ENCODE results near the gene TBC1D2B. TPM values are rescaled to one million over a fixed set of nuclear protein-coding genes. Genes with fewer than 3 reads are reported as not detected.
A peak's percentile ranks its signal among the peaks of the same experiment; 100 is the strongest.

The TBC1D2B gene
- total RNA-seq, 2 donors from 2014 or later = 35.9 to 49.1 TPM

GRCh38 chr15:78110916-78111475 is 33.5 kb upstream of the TBC1D2B start:
- no peak overlapping the region for H3K27ac ChIP-seq
- H3K36me3 ChIP-seq = no peaks in the 10 kb centered on the region
- TF ChIP-seq CTCF (IDR thresholded peaks at IDR 0.05) = no peak
- no peak for DNase-seq
- intact Hi-C loops (cut with DNase I) = no loop called here
- H3K27me3 ChIP-seq = no peaks in the 10 kb centered on the region
- no peak overlapping the region for H3K9ac ChIP-seq (ENCODE audit: low read depth in 2 of 2, low read length in 2 of 2)
- no peaks in the 10 kb centered on the region for H3K9me3 ChIP-seq
- H3K4me3 ChIP-seq = no peak overlapping the region
- H3K4me1 ChIP-seq = no peaks in the 10 kb centered on the region

- no peak overlapping the region for H3K27ac ChIP-seq
- DNase-seq = no peak
- H3K4me3 ChIP-seq = no peak overlapping the region
- H3K9me3 ChIP-seq = no peaks in the 10 kb centered on the region
- H3K9ac ChIP-seq (ENCODE audit: low read depth in 2 of 2, low read length in 2 of 2) = no peak overlapping the region
- intact Hi-C loops (cut with DNase I) = no loop called here
- H3K27me3 ChIP-seq = no peaks in the 10 kb centered on the region
- no peak for TF ChIP-seq CTCF (IDR thresholded peaks at IDR 0.05)
- H3K36me3 ChIP-seq = no peaks in the 10 kb centered on the region
- H3K4me1 ChIP-seq = no peaks in the 10 kb centered on the region
Observed at GRCh38 chr15:78110096-78110495, 32.6 kb upstream of the TBC1D2B start.

- no peak overlapping the region for H3K4me3 ChIP-seq
- no peak for TF ChIP-seq CTCF (IDR thresholded peaks at IDR 0.05)
- no peak overlapping the region for H3K27ac ChIP-seq
- no peak overlapping the region for H3K9ac ChIP-seq (ENCODE audit: low read depth in 2 of 2, low read length in 2 of 2)
- H3K4me1 ChIP-seq = no peaks in the 10 kb centered on the region
- H3K36me3 ChIP-seq = no peaks in the 10 kb centered on the region
- no peaks in the 10 kb centered on the region for H3K9me3 ChIP-seq
- H3K27me3 ChIP-seq = no peaks in the 10 kb centered on the region
- DNase-seq = no peak
- intact Hi-C loops (cut with DNase I) = loop anchor here (2.0 to 10.0 kb wide), 2 partner anchors 64 to 108 kb away; no protein-coding TSS in a partner anchor
Observed at GRCh38 chr15:78109156-78109555, 31.6 kb upstream of the TBC1D2B start.

- DNase-seq = peak; percentile 87
- Histone ChIP-seq H3K27ac (no peak overlapping the region), H3K27me3 (no peaks in the 10 kb centered on the region), H3K9ac (ENCODE audit: low read depth in 2 of 2, low read length in 2 of 2) (no peak overlapping the region), H3K9me3 (no peaks in the 10 kb centered on the region), H3K4me1 (peaks cover 1% of the 10 kb centered on the region), H3K36me3 (no peaks in the 10 kb centered on the region), H3K4me3 (no peak overlapping the region)
- intact Hi-C loops (cut with DNase I) = loop anchor here (2.0 to 10.0 kb wide), 2 partner anchors 64 to 108 kb away; no protein-coding TSS in a partner anchor
- TF ChIP-seq CTCF (IDR thresholded peaks at IDR 0.05) = peak; percentile 90
Observed at GRCh38 chr15:78108300-78109084, 31.0 kb upstream of the TBC1D2B start.

- Histone ChIP-seq H3K36me3 (no peaks in the 10 kb centered on the region), H3K27me3 (no peaks in the 10 kb centered on the region), H3K9me3 (no peaks in the 10 kb centered on the region), H3K4me3 (no peak overlapping the region), H3K9ac (ENCODE audit: low read depth in 2 of 2, low read length in 2 of 2) (no peak overlapping the region), H3K4me1 (peaks cover 6% of the 10 kb centered on the region), H3K27ac (no peak overlapping the region)
- no peak for TF ChIP-seq CTCF (IDR thresholded peaks at IDR 0.05)
- DNase-seq = no peak
- intact Hi-C loops (cut with DNase I) = loop anchor here (2.0 to 10.0 kb wide), 2 partner anchors 63 to 141 kb away; no protein-coding TSS in a partner anchor
Observed at GRCh38 chr15:78107471-78107870, 30.0 kb upstream of the TBC1D2B start.
